AG10803 (cell line): ENCODE measurements around the gene ANXA2.
"Not testable (repeated sequence)": the region's sequence is repeated elsewhere in the genome, so short reads cannot be mapped to it uniquely, and the experiment has no call there.

ENCODE experiments used
- DNase-seq: peaks from one replicate; pipeline ENCODE4 v3.0.0; 2010; ENCODE audit warnings: low read depth
- H3K4me3 ChIP-seq: 2 replicates; pipeline ENCODE4 v1.5.1; 2011; ENCODE audit warnings: mild to moderate bottlenecking, low read length, control low read depth
- CTCF ChIP-seq: conservative IDR thresholded peaks from 2 replicates; pipeline ENCODE4 v1.5.1; 2011; ENCODE audit warnings: mild to moderate bottlenecking, low read length, control low read depth, inconsistent platforms

ANXA2 gene

GRCh38 chr15:60369696-60370095 lies 28.1 kb downstream of the ANXA2 start:
- no peak for DNase-seq
- no peak for TF ChIP-seq CTCF
- no peak overlapping the region for H3K4me3 ChIP-seq

GRCh38 chr15:60364612-60364924 lies 33.2 kb downstream of the ANXA2 start:
- TF ChIP-seq CTCF = 0 out of 2 replicates have a peak, but pooled peaks have one; percentile 4
- peak; percentile 59 for DNase-seq
- H3K4me3 ChIP-seq = no peak overlapping the region

GRCh38 chr15:60363903-60364611 lies 33.7 kb downstream of the ANXA2 start:
- H3K4me3 ChIP-seq = peak overlapping the region; percentile 8; the same call in 1 of the 2 replicates
- TF ChIP-seq CTCF = no peak
- no peak for DNase-seq

GRCh38 chr15:60363087-60363549 lies 34.7 kb downstream of the ANXA2 start:
- H3K4me3 ChIP-seq = no peak overlapping the region
- TF ChIP-seq CTCF = no peak
- no peak for DNase-seq

- H3K4me3 ChIP-seq = no peak overlapping the region
- no peak for TF ChIP-seq CTCF
- peak; percentile 83 for DNase-seq
Measured at GRCh38 chr15:60362321-60363086, 35.3 kb downstream of the ANXA2 start.

- TF ChIP-seq CTCF = peak; percentile 72
- H3K4me3 ChIP-seq = not testable (repeated sequence)
- peak; percentile 61 for DNase-seq
Measured at GRCh38 chr15:60359738-60360137, 38.0 kb downstream of the ANXA2 start.
